Measurements from ENCODE around the gene ARHGAP44. TPM values are rescaled to one million over a fixed set of nuclear protein-coding genes. Genes with fewer than 3 reads are reported as not detected.

Gene ARHGAP44
- total and polyA plus RNA-seq, 2 of the 8 experiments (the other 6 are each of a cell fraction or from before 2014, with no cell fraction given) = 6.2 to 22.2 TPM

DNA sequence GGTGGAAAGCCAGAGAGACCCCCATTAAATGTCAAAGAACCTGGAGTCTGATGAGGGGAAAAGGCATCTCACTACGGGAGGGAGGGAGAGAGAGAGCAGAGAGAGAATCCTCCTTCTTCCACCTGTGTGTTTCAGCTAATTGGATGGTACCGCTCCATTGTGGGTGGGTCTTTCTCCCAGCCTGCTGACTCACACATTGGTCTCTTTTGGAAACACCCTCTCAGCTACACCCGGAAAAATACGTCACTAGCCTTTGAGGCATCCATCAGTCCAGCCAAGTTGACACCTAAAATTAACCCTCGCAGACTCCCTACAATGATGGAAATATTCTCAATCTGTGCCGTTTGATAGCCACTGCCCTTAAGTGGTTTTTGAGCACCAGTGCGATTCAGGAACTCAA, 128.1 kb downstream of the ARHGAP44 start (continued):
- TF ChIP-seq CTBP2 (IDR thresholded peaks at IDR 0.05; ENCODE audit: borderline replicate concordance, insufficient read depth, insufficient read length, low read length) (no peak), ZNF274 (IDR thresholded peaks at IDR 0.05; ENCODE audit: borderline replicate concordance, extremely low read depth, low read length) (no peak), KDM5A (IDR thresholded peaks at IDR 0.05; ENCODE audit: low read length) (no peak), POU5F1 (IDR thresholded peaks at IDR 0.05; ENCODE audit: low read depth, low read length) (no peak), NRF1 (IDR thresholded peaks at IDR 0.05; ENCODE audit: low read depth, low read length) (no peak)

Measured in H1 (cell line).